ENCODE results near the gene SPTBN2. TPM values are rescaled to one million over a fixed set of nuclear protein-coding genes. Genes with fewer than 3 reads are reported as not detected.
A peak's percentile ranks its signal among the peaks of the same experiment; 100 is the strongest.

Gene SPTBN2
- 0.06 and 0.57 TPM in 2 replicates for total RNA-seq (2014; rRNA removed)
- polyA plus RNA-seq (2012) = 0.38 TPM

- no peak for DNase-seq (ENCODE audit: low read depth)
Measured at GRCh38 chr11:66728693-66729385, at the start of gene SPTBN2. SPTBN2 (minus strand) TSS chr11:66729216; CDS start chr11:66721240, 7,976 bp downstream.

GRCh38 chr11:66768818-66769217, 39.8 kb upstream of the SPTBN2 start:
- DNase-seq (ENCODE audit: low read depth) = no peak

DNA sequence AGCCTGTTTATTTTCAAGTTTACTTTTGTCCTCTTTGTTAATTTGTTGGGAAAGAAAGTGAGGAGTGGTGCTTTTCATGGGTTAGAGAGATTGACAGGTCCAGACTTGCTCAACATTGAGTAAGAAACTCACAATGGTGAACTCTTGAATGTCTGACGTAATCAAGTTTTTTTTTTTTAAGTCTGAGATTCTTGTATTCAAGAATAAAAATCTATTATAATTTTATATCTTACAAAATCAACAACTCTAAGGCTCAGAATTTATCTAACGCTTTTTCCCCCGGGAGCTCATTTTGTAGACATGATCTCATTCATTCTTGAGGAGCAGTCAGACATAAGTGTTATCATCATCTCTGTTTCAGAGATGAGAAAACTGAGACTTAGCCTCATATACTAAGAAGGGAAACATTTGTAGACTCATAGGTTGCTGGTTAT, 39.1 kb upstream of the SPTBN2 start:
- DNase-seq (ENCODE audit: low read depth) = no peak

DNA sequence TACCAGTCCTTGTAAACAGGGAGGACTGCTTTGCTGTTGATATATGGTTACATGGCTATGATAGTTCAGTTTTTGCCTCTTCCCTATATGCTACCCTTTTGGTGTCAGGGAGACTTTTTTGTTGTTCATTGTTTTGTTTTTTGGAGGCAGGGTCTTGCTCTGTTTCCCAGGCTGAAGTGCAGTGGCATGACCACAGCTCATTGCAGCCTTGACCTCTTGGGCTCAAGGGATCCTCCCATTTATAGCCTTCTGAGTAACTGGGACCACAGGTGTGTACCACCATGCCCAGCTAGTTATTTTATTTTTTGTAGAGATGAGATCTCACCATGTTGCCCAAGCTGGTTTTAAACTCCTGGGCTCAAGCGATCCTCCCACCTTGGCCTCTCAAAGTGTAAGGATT, 38.6 kb upstream of the SPTBN2 start:
- DNase-seq (ENCODE audit: low read depth) = no peak

GRCh38 chr11:66766681-66767080, 37.7 kb upstream of the SPTBN2 start:
- no peak for DNase-seq (ENCODE audit: low read depth)

DNA sequence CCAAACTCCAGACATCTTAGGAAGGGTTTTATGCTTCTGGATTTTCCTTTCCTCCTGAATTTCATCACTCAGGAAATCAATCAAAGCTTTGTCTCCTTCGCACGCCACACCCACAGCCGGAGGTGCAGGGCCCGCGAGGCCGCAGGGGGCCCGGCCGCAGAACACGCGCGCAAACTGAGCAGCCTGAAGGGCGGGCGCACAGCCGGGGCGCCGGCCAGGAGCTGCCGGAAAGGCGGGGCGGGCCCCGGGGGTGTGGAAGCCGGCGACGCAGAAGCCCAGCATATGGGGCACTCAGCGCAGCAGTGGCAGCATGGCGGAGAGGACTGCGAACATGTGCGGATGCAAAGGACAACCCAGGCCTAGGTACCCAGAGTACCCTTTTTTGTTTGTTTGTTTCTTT, 33.1 kb upstream of the SPTBN2 start:
- DNase-seq (ENCODE audit: low read depth) = no peak

DNA sequence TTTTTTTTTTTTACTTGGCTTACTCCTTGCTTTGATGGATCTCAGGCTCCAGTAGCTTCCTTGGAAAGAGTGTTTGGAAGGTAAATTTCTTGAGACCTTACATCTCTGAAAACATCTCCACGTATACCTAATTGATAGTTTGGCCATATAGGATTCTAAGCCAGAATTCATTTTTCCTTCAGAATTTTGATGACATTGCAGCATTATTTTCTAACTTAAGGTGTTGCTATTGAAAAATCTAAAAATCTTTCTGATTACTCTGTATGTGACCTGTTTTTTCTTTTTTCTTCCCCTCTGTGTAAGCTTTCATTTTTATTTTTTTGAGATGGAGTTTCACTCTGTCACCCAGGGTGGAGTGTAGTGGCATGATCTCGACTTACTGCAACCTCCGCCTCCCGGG, 23.1 kb upstream of the SPTBN2 start:
- DNase-seq (ENCODE audit: low read depth) = no peak

GRCh38 chr11:66749091-66749490, 20.1 kb upstream of the SPTBN2 start:
- no peak for DNase-seq (ENCODE audit: low read depth)

- no peak for DNase-seq (ENCODE audit: low read depth)
Measured at GRCh38 chr11:66747480-66747879, 18.5 kb upstream of the SPTBN2 start.

- no peak for DNase-seq (ENCODE audit: low read depth)
Measured at GRCh38 chr11:66745356-66746235, 16.6 kb upstream of the SPTBN2 start.

GRCh38 chr11:66744485-66745355, 15.7 kb upstream of the SPTBN2 start:
- DNase-seq (ENCODE audit: low read depth) = peak; percentile 55

DNA sequence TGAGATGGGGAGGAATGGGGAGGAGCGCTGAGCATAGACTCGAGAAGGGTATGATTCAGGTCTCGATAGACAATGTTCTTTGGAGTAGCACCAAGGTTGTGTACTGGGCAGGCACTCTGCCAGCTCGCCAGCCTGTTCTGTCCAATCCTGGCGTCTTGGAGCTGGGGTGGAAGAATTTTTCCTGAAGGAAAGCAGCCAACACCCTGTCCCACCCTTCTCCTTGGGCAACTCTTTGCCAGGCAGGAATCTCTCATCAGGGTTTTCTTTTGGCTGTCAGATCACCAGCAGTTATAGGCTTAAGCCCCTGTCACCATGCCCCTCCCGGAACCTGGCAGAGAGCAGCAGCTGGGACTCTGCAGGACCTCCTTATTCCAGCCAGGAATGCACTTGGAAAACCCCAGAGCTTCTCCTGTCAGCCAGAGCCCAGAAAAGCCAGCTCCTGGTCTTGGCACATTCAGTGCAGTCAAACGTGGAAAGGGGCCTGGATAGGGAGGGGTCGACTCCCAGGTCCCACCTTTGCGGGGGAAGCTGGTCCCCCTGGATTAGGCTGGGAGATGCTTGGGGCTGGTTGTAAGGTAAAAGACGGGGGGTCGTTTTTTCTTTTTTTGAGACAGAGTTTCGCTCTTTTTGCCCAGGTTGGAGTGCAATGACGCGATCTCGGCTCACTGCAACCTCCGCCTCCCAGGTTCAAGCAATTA, 14.4 kb upstream of the SPTBN2 start:
- no peak for DNase-seq (ENCODE audit: low read depth)

DNA sequence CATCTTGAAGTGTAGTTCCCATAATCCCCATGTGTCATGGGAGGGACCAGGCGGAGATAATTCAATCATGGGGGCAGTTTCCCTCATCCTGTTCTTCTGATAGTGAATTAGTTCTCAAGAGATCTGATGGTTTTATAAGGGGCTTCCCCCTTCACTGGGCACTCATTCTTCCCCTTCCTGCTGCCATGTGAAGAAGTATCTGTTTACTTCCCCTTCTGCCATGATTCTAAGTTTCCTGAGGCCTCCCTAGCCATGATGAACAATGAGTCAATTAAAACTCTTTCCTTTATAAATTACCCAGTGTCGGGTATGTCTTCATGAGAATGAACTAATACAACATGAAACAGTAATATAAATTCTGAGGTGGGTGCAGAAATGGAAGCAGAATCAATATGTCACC, 12.1 kb upstream of the SPTBN2 start:
- no peak for DNase-seq (ENCODE audit: low read depth)

DNA sequence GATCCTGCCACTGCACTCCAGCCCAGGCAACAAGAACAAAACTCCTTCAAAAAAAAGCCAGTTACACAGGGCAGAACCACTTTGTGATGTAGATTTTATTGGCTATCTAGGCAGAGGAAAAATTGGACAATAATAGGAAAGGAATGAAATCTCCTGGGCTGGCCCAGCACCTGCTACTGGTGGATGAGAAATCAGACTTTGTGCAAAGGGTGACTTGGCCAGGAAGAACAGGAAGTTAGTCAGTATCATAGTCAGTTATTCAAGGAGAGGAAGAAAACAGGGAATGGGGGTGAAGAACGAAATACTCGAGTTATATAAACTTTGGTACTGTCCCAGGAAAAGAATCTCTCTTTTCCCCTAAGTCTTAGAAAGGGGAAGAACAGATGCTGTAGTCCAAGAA, 11.0 kb upstream of the SPTBN2 start:
- DNase-seq (ENCODE audit: low read depth) = peak; percentile 61

DNA sequence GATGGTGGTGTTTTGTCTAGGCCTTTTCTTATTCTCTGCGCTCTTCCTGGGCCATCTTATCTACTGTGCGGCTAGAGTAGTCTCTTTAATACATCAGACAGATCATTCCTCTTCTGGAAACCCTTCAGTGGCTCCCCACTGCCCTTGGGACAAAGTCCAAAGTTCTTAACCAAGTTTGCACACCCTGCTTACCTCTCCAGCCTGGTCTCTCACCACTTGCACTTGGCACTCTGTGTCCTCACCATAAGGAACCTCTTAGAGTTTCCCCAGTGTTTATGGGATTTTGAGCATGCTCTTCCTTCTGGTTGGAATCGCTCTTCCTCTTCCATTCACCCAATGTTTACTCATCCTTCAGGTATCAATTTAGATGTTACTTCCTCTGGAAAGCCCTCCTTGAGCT, 5.2 kb upstream of the SPTBN2 start:
- no peak for DNase-seq (ENCODE audit: low read depth)

DNA sequence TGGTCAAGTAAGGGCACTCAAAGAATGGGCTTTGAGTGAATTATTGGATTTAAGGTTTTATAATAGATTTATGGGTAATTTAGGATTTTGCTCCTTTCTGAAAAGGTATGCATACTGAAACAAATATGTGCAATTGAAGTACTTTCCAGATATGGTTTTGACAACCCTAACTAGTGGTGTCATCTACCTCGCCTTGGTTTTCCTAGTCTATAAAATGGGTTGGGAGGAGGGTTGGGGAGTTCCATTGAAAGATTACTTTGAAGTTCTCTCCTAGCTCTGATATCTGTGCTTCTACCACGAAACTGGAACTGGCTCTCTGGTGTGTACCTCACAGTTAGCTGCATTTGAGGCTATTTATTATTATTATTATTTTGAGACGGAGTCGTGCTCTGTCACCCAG, 431 bp upstream of the SPTBN2 start:
- no peak for DNase-seq (ENCODE audit: low read depth)

GRCh38 chr11:66728038-66728692, 851 bp downstream of the SPTBN2 start:
- DNase-seq (ENCODE audit: low read depth) = no peak

- no peak for DNase-seq (ENCODE audit: low read depth)
Measured at GRCh38 chr11:66727282-66728037, 1.6 kb downstream of the SPTBN2 start.

GRCh38 chr11:66725647-66726046, 3.4 kb downstream of the SPTBN2 start:
- DNase-seq (ENCODE audit: low read depth) = no peak

GRCh38 chr11:66725114-66725513, 3.9 kb downstream of the SPTBN2 start:
- no peak for DNase-seq (ENCODE audit: low read depth)
